ENCODE data around the gene TNPO2.

TNPO2 gene

DNA sequence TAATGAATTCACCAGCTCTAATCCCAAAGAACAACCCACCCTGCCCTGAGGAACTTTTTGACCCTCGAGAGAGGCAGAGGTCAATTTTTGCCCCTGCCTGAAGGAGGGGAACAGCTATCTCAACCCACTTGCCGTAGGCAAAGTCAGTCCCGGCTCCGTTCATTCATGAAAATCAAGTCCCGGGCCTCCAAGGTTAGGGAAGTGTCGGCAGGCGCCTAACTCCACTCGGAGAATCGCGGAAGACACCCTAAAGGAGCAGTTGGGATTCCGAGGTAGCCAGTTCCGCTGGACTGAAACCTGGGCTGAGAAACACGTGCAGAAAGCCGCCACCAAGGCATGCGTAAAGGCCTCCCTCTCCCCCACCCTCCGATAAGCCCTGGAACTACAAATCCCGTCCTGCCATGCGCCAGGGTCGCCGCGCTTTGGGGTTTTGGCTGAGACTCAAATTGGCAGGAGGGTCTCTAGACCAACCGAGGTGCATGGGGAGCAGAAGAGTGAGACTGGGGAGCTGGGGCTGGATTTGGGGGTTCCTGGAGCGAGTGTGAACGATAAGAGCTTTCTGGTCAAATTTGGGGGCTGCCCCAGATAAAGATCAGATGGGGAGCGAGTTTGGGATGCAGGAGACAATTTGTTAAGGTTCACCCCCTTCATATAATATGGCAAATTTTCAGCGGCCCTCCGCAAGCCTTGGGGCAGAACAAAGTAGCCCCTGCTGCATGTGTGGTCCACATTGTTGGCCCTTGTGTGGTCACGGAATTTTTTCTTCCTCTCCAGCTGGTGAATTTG lies at the start of gene TNPO2:
Gene TNPO2, minus strand, starts transcription at position 292 of the 786 bp plus-strand sequence. CDS start 2,955 bp downstream, outside the sequence.
- peaks cover 56% of the 10 kb centered on the region for H3K36me3 Mint-ChIP-seq (ENCODE audit: low read depth)

DNA sequence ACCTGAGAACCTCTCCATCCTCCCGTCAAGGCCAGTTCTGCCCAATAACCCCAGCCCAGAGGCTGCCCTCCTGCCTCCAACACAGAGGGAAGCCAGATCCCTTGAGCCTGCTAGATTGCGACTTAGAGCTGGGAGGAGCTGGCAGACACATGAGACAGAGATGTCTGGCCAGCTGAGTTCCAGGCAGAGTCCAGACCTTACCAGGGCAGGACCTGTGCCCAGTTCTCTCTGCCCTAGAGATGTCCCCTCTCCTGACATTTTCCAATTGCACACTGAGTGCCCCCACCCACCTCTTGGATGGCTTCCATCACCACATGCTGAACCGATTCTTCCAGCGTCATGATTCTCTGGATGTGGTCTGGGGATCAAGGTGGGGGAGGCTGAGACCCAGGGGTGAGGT lies 48.6 kb upstream of the TNPO2 start:
- peaks cover 13% of the 10 kb centered on the region for H3K4me1 Mint-ChIP-seq (ENCODE audit: low read depth)
- H3K27ac Mint-ChIP-seq, result no peak overlapping the region
- H3K4me3 Mint-ChIP-seq, result no peak overlapping the region
- H3K36me3 Mint-ChIP-seq (ENCODE audit: low read depth), result no peaks in the 10 kb centered on the region
- no peaks in the 10 kb centered on the region for H3K9me3 Mint-ChIP-seq
- H3K27me3 Mint-ChIP-seq, result no peaks in the 10 kb centered on the region

More for the DNA sequence above, at the start of gene TNPO2:
- Mint-ChIP-seq H3K4me1 (ENCODE audit: low read depth) (peaks cover 38% of the 10 kb centered on the region), H3K9me3 (no peaks in the 10 kb centered on the region), H3K4me3 (peak within 1 kb of the TSS; percentile 97), H3K27me3 (no peaks in the 10 kb centered on the region), H3K27ac (peak within 1 kb of the TSS; percentile 94)

- Mint-ChIP-seq H3K27ac (no peak overlapping the region), H3K4me1 (ENCODE audit: low read depth) (peaks cover 11% of the 10 kb centered on the region), H3K4me3 (no peak overlapping the region), H3K9me3 (no peaks in the 10 kb centered on the region), H3K36me3 (ENCODE audit: low read depth) (no peaks in the 10 kb centered on the region), H3K27me3 (no peaks in the 10 kb centered on the region)
Measured at GRCh38 chr19:12770922-12771321, 47.2 kb upstream of the TNPO2 start.

DNA sequence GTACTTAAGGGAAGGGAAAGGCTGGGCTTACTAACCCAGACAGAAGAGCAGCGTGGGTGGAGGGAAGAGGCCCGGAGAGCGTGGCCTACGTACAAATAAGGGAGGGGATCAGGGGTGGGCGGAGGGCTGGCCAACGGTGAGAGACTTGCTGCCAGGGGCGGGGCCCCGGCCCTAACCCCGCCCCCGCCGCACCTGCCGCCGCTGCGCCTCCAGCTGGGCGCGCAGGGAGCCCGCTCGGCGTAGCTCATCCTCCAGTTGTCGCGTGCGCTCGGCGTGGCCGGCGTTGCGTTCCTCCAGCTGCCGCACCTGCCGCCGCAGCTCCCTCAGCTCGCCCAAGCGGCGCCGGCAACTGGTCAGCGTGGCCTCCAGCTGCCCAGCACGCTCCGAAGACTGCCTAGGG lies 46.0 kb upstream of the TNPO2 start:
- peaks cover 11% of the 10 kb centered on the region for H3K4me1 Mint-ChIP-seq (ENCODE audit: low read depth)
- H3K27me3 Mint-ChIP-seq, result no peaks in the 10 kb centered on the region
- H3K27ac Mint-ChIP-seq, result no peak overlapping the region
- H3K36me3 Mint-ChIP-seq (ENCODE audit: low read depth), result no peaks in the 10 kb centered on the region
- peak overlapping the region; percentile 20 for H3K4me3 Mint-ChIP-seq
- no peaks in the 10 kb centered on the region for H3K9me3 Mint-ChIP-seq

DNA sequence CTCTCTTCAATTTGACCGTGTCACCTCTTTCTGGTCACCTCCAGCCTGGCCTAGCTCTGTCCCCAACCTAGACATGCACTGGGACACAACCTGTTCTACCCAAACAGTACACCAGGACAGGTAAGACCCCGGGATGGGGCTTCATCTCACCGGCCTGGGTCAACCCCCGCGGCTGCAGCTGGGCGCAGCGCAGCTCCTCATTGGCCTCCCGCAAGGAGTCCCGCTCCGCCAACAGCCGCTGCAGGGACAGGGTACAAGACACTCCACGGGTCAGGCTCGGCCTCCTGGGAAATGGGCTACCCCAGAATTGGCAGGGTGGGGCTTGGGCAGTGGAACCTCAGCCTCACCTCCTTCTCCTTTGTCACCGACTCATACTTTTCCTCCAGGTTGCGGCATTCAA lies 43.9 kb upstream of the TNPO2 start:
- Mint-ChIP-seq H3K27ac (no peak overlapping the region), H3K9me3 (no peaks in the 10 kb centered on the region), H3K4me1 (ENCODE audit: low read depth) (peaks cover 4% of the 10 kb centered on the region), H3K4me3 (no peak overlapping the region), H3K36me3 (ENCODE audit: low read depth) (no peaks in the 10 kb centered on the region), H3K27me3 (no peaks in the 10 kb centered on the region)

GRCh38 chr19:12767150-12767549 lies 43.4 kb upstream of the TNPO2 start:
- Mint-ChIP-seq H3K27me3 (no peaks in the 10 kb centered on the region), H3K4me3 (no peak overlapping the region), H3K27ac (no peak overlapping the region), H3K4me1 (ENCODE audit: low read depth) (peaks cover 4% of the 10 kb centered on the region), H3K36me3 (ENCODE audit: low read depth) (no peaks in the 10 kb centered on the region), H3K9me3 (no peaks in the 10 kb centered on the region)

DNA sequence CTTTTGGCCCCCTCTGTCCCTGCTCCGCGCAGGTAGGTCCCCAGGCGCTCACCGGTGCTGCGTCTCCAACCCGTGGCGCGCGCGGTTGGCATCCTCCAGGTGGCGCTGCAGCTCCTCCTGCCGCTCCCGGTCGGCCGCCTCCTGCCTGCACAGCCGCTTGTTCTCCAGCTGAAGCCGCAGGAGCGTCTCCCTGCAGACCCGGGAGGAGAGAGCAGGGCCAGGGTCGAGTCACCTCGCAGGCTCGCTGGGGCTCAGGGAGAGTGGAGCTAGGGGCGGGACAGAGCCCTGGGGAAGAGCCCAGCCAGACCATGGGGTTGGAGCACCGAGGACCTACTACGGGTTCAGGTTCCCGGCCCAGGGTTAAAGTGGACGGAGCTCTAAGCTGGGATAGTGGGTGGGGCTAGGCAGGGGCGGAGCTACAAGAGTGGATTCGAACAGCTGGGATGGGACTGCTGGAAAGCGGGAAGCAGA lies 42.4 kb upstream of the TNPO2 start:
- no peak overlapping the region for H3K4me3 Mint-ChIP-seq
- H3K27me3 Mint-ChIP-seq, result no peaks in the 10 kb centered on the region
- no peak overlapping the region for H3K27ac Mint-ChIP-seq

GRCh38 chr19:12764698-12765097 lies 41.0 kb upstream of the TNPO2 start:
- Mint-ChIP-seq H3K9me3 (no peaks in the 10 kb centered on the region), H3K27me3 (no peaks in the 10 kb centered on the region), H3K4me1 (ENCODE audit: low read depth) (peaks cover 4% of the 10 kb centered on the region), H3K27ac (no peak overlapping the region), H3K36me3 (ENCODE audit: low read depth) (no peaks in the 10 kb centered on the region), H3K4me3 (no peak overlapping the region)

More for the DNA sequence above, 42.4 kb upstream of the TNPO2 start:
- peaks cover 4% of the 10 kb centered on the region for H3K4me1 Mint-ChIP-seq (ENCODE audit: low read depth)
- no peaks in the 10 kb centered on the region for H3K9me3 Mint-ChIP-seq
- H3K36me3 Mint-ChIP-seq (ENCODE audit: low read depth), result no peaks in the 10 kb centered on the region

GRCh38 chr19:12763100-12763499 lies 39.4 kb upstream of the TNPO2 start:
- Mint-ChIP-seq H3K4me1 (ENCODE audit: low read depth) (peaks cover 4% of the 10 kb centered on the region), H3K9me3 (no peaks in the 10 kb centered on the region)

GRCh38 chr19:12759686-12760085 lies 36.0 kb upstream of the TNPO2 start:
- Mint-ChIP-seq H3K4me1 (ENCODE audit: low read depth) (peaks cover 6% of the 10 kb centered on the region), H3K27me3 (peaks cover 14% of the 10 kb centered on the region), H3K9me3 (no peaks in the 10 kb centered on the region), H3K27ac (no peak overlapping the region), H3K36me3 (ENCODE audit: low read depth) (no peaks in the 10 kb centered on the region), H3K4me3 (no peak overlapping the region)

More at GRCh38 chr19:12763100-12763499, 39.4 kb upstream of the TNPO2 start:
- H3K27me3 Mint-ChIP-seq, result peaks cover 4% of the 10 kb centered on the region
- H3K27ac Mint-ChIP-seq, result no peak overlapping the region
- no peaks in the 10 kb centered on the region for H3K36me3 Mint-ChIP-seq (ENCODE audit: low read depth)
- H3K4me3 Mint-ChIP-seq, result no peak overlapping the region

- no peaks in the 10 kb centered on the region for H3K36me3 Mint-ChIP-seq (ENCODE audit: low read depth)
- peak overlapping the region; percentile 48 for H3K4me3 Mint-ChIP-seq
- peaks cover 19% of the 10 kb centered on the region for H3K27me3 Mint-ChIP-seq
- no peak overlapping the region for H3K27ac Mint-ChIP-seq
- no peaks in the 10 kb centered on the region for H3K9me3 Mint-ChIP-seq
- peaks cover 6% of the 10 kb centered on the region for H3K4me1 Mint-ChIP-seq (ENCODE audit: low read depth)
Measured at GRCh38 chr19:12757544-12758274, 34.0 kb upstream of the TNPO2 start.

GRCh38 chr19:12756150-12756883 lies 32.6 kb upstream of the TNPO2 start:
- no peaks in the 10 kb centered on the region for H3K9me3 Mint-ChIP-seq
- H3K36me3 Mint-ChIP-seq (ENCODE audit: low read depth), result no peaks in the 10 kb centered on the region
- H3K27ac Mint-ChIP-seq, result no peak overlapping the region
- H3K4me1 Mint-ChIP-seq (ENCODE audit: low read depth), result peaks cover 6% of the 10 kb centered on the region
- peaks cover 23% of the 10 kb centered on the region for H3K27me3 Mint-ChIP-seq
- H3K4me3 Mint-ChIP-seq, result no peak overlapping the region

DNA sequence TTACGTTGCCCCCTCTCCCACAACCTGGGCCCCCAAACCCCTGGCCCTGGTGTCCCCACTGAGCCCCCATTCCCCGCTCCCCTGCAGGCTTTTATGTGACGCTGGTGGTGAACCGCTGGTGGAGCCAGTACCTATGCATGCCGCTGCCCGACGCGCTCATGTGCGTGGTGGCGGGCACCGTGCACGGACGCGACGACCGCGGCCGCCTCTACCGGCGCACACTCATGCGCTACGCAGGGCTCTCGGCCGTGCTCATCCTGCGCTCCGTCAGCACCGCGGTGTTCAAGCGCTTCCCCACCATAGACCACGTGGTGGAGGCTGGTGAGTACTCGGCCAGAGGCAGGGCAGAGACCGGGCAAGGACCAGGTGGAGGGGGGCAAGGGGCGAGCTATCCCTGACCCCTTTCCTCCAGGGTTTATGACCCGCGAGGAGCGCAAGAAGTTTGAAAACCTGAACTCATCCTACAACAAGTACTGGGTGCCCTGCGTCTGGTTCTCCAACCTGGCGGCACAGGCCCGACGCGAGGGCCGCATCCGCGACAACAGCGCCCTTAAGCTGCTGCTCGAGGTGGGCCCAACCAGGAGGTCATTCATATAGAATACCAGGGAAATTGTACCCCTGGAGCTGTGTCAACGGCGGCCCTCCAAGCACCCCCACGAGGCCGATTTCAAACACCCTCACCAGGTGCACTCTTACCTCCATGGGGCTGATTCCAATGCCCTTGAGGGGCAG lies 30.9 kb upstream of the TNPO2 start:
- H3K36me3 Mint-ChIP-seq (ENCODE audit: low read depth), result no peaks in the 10 kb centered on the region
- peaks cover 34% of the 10 kb centered on the region for H3K27me3 Mint-ChIP-seq
- no peaks in the 10 kb centered on the region for H3K9me3 Mint-ChIP-seq
- H3K4me1 Mint-ChIP-seq (ENCODE audit: low read depth), result peaks cover 3% of the 10 kb centered on the region
- H3K4me3 Mint-ChIP-seq, result no peak overlapping the region
- H3K27ac Mint-ChIP-seq, result no peak overlapping the region

GRCh38 chr19:12752056-12752781 lies 28.5 kb upstream of the TNPO2 start:
- Mint-ChIP-seq H3K4me3 (no peak overlapping the region), H3K4me1 (ENCODE audit: low read depth) (no peaks in the 10 kb centered on the region), H3K27ac (no peak overlapping the region), H3K9me3 (no peaks in the 10 kb centered on the region), H3K36me3 (ENCODE audit: low read depth) (peaks cover 12% of the 10 kb centered on the region), H3K27me3 (peaks cover 31% of the 10 kb centered on the region)

Data from stimulated activated naive CD8-positive, alpha-beta T cell treated with anti-CD3 and anti-CD28 coated beads, Interleukin-15, Interleukin-2, amounts not matched to agents 100 ng/mL and 50 ng/mL, for 24 hours (primary cell).